K562 (cell line): ENCODE data around the gene SLC16A5. TPM values are rescaled to one million over a fixed set of nuclear protein-coding genes. Genes with fewer than 3 reads are reported as not detected.

Source experiments
- C11orf30 ChIP-seq: fragments of 450-650 bp; IDR thresholded peaks from 2 replicates; pipeline ENCODE4 v1.6.1; 2016; ENCODE audit warnings: low read depth, mild to moderate bottlenecking
- ILF3 ChIP-seq: fragments of 450-650 bp; IDR thresholded peaks from 2 replicates; pipeline ENCODE4 v1.6.1; 2018; ENCODE audit warnings: antibody characterized with exemption, mild to moderate bottlenecking, moderate library complexity, borderline replicate concordance
- MAFK ChIP-seq: IDR thresholded peaks from 2 replicates; pipeline ENCODE4 v1.6.1; 2011; ENCODE audit warnings: low read length, improper control_type of control experiment
- NFE2 ChIP-seq: IDR thresholded peaks from 2 replicates; pipeline ENCODE4 v1.6.1; 2014; ENCODE audit warnings: antibody characterized with exemption, low read depth
- NFE2L1 ChIP-seq: fragments of 450-650 bp; IDR thresholded peaks from 2 replicates; pipeline ENCODE4 v1.6.1; 2016; ENCODE audit warnings: missing genetic modification characterization, low read depth, mild to moderate bottlenecking, missing compliant biosample characterization, moderate library complexity, borderline replicate concordance
- ZNF316 ChIP-seq: fragments of 450-650 bp; IDR thresholded peaks from 2 replicates; pipeline ENCODE4 v1.6.1; 2016
- polyA plus RNA-seq, 8 experiments: library from polyadenylated mRNA; depleted of rRNA in 4 of 8; stranded (reverse) in 5 of 8; unstranded in 3 of 8; fragments of >200 nt; fragmentation: Nextera tagmentation in 2 of 8; fragmentation: Illumina TruSeq in 1 of 8; extraction: Ambion mirVana in 2 of 8; extraction: Trizol in 1 of 8; gene quantifications; 2 replicates each; pipeline versions ENCODE4 v1.2.1 to v1.2.3, GENCODE V29; 2011 to 2014; ENCODE audit warnings: inconsistent platforms in 1 of 8, missing spikeins in 1 of 8
- total RNA-seq, 7 experiments: library from RNA; depleted of rRNA in 6 of 7; stranded (reverse); fragments of >200 nt in 6 of 7; fragmentation: Illumina TruSeq in 2 of 7; extraction: Trizol in 2 of 7; gene quantifications; 2 replicates each; pipeline versions ENCODE4 v1.2.1 to v1.2.3, GENCODE V29; 2011 to 2021; ENCODE audit warnings: low replicate concordance in 1 of 7
- TF ChIP-seq, protein P1 (sequence below): fragments of 200-400 bp; formaldehyde crosslinking; IDR thresholded peaks from 2 replicates; pipeline ENCODE4 v1.6.1; 2017; ENCODE audit warnings: mild to moderate bottlenecking, low read depth, low read length, moderate library complexity
- TF ChIP-seq, protein P2 (sequence below): fragments of 200-800 bp; sonication (Bioruptor generic); IDR thresholded peaks from 2 replicates; pipeline ENCODE4 v1.6.1; 2016; ENCODE audit warnings: missing genetic modification characterization, missing compliant biosample characterization

SLC16A5 gene
- total and polyA plus RNA-seq, 9 of the 15 experiments (the other 6 are each of a cell fraction or from before 2014, with no cell fraction given) = 0.06 to 2.6 (median 0.91) TPM

DNA sequence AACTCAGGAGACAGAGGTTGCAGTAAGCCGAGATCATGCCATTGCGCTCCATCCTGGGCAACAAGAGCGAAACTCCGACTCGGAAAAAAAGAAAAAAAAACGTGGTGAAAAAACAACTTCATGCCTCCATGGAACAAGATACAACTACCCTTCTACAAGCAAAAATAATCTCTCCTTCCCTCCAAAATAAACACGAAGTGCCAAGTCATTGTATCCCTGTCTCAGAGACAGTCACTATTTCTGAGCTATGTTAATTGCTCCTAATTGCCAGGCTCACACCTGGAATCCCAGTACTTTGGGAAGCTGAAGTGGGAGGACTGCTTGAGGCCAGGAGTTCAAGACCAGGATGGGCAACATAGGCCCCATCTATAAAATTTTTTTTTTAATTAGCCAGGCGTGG, 19.0 kb upstream of the SLC16A5 start (continued):
- TF ChIP-seq, protein P1, sequence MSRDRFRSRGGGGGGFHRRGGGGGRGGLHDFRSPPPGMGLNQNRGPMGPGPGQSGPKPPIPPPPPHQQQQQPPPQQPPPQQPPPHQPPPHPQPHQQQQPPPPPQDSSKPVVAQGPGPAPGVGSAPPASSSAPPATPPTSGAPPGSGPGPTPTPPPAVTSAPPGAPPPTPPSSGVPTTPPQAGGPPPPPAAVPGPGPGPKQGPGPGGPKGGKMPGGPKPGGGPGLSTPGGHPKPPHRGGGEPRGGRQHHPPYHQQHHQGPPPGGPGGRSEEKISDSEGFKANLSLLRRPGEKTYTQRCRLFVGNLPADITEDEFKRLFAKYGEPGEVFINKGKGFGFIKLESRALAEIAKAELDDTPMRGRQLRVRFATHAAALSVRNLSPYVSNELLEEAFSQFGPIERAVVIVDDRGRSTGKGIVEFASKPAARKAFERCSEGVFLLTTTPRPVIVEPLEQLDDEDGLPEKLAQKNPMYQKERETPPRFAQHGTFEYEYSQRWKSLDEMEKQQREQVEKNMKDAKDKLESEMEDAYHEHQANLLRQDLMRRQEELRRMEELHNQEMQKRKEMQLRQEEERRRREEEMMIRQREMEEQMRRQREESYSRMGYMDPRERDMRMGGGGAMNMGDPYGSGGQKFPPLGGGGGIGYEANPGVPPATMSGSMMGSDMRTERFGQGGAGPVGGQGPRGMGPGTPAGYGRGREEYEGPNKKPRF = no peak
- peak; percentile 38; the same call in 1 of the 2 replicates for TF ChIP-seq NFE2L1 (tag)
- TF ChIP-seq ILF3 = no peak
- TF ChIP-seq C11orf30 = peak; percentile 63
- TF ChIP-seq ZNF316 = peak; percentile 80
- peak; percentile 43; the same call in 1 of the 2 replicates for TF ChIP-seq MAFK
- TF ChIP-seq NFE2 = peak; percentile 73
- TF ChIP-seq, protein P2, sequence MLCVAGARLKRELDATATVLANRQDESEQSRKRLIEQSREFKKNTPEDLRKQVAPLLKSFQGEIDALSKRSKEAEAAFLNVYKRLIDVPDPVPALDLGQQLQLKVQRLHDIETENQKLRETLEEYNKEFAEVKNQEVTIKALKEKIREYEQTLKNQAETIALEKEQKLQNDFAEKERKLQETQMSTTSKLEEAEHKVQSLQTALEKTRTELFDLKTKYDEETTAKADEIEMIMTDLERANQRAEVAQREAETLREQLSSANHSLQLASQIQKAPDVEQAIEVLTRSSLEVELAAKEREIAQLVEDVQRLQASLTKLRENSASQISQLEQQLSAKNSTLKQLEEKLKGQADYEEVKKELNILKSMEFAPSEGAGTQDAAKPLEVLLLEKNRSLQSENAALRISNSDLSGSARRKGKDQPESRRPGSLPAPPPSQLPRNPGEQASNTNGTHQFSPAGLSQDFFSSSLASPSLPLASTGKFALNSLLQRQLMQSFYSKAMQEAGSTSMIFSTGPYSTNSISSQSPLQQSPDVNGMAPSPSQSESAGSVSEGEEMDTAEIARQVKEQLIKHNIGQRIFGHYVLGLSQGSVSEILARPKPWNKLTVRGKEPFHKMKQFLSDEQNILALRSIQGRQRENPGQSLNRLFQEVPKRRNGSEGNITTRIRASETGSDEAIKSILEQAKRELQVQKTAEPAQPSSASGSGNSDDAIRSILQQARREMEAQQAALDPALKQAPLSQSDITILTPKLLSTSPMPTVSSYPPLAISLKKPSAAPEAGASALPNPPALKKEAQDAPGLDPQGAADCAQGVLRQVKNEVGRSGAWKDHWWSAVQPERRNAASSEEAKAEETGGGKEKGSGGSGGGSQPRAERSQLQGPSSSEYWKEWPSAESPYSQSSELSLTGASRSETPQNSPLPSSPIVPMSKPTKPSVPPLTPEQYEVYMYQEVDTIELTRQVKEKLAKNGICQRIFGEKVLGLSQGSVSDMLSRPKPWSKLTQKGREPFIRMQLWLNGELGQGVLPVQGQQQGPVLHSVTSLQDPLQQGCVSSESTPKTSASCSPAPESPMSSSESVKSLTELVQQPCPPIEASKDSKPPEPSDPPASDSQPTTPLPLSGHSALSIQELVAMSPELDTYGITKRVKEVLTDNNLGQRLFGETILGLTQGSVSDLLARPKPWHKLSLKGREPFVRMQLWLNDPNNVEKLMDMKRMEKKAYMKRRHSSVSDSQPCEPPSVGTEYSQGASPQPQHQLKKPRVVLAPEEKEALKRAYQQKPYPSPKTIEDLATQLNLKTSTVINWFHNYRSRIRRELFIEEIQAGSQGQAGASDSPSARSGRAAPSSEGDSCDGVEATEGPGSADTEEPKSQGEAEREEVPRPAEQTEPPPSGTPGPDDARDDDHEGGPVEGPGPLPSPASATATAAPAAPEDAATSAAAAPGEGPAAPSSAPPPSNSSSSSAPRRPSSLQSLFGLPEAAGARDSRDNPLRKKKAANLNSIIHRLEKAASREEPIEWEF (CRISPR knock-in tag) = no peak
- TF ChIP-seq, all 486 proteins: peak for 11
